HepG2 (cell line): ENCODE measurements around the gene RPL41. TPM values are rescaled to one million over a fixed set of nuclear protein-coding genes. Genes with fewer than 3 reads are reported as not detected.

Source experiments
- AKAP8 ChIP-seq: sonication (generic); formaldehyde crosslinking; IDR thresholded peaks from 2 replicates; pipeline ENCODE4 v1.5.1; 2020; ENCODE audit warnings: mild to moderate bottlenecking, missing genetic modification reagents
- CBFB ChIP-seq: sonication (generic); formaldehyde crosslinking; IDR thresholded peaks from 2 replicates; pipeline ENCODE4 v1.4.0; 2020; ENCODE audit warnings: missing genetic modification reagents
- EZH2 ChIP-seq: conservative IDR thresholded peaks from 2 replicates; pipeline ENCODE4 v1.6.1; 2012; ENCODE audit warnings: mild to moderate bottlenecking, low read depth, low read length, moderate library complexity
- GTF3A ChIP-seq: sonication (generic); formaldehyde crosslinking; conservative IDR thresholded peaks from 2 replicates; pipeline ENCODE4 v1.4.0; 2020; ENCODE audit warnings: mild to moderate bottlenecking, missing genetic modification reagents
- MAFF ChIP-seq: IDR thresholded peaks from 2 replicates; pipeline ENCODE4 v1.6.1; 2011; ENCODE audit warnings: low read depth, low read length, improper control_type of control experiment
- MATR3 ChIP-seq: sonication (generic); formaldehyde crosslinking; IDR thresholded peaks from 2 replicates; pipeline ENCODE4 v1.4.0; 2020; ENCODE audit warnings: missing genetic modification reagents
- MTERF4 ChIP-seq: sonication (generic); formaldehyde crosslinking; IDR thresholded peaks from 2 replicates; pipeline ENCODE4 v1.8.0; 2023; ENCODE audit warnings: mild to moderate bottlenecking, missing genetic modification reagents
- MXD4 ChIP-seq: IDR thresholded peaks from 2 replicates; pipeline ENCODE4 v1.6.1; 2016; ENCODE audit warnings: mild to moderate bottlenecking, missing biosample characterization, missing genetic modification reagents
- PRMT3 ChIP-seq: sonication (generic); formaldehyde crosslinking; IDR thresholded peaks from 2 replicates; pipeline ENCODE4 v1.8.1; 2022; ENCODE audit warnings: low read depth, mild to moderate bottlenecking, moderate library complexity, missing genetic modification reagents, borderline replicate concordance
- REPIN1 ChIP-seq: sonication (generic); formaldehyde crosslinking; IDR thresholded peaks from 2 replicates; pipeline ENCODE4 v1.8.0; 2022; ENCODE audit warnings: missing genetic modification reagents, low read depth, mild to moderate bottlenecking, borderline replicate concordance
- XBP1 ChIP-seq: sonication (generic); formaldehyde crosslinking; IDR thresholded peaks from 2 replicates; pipeline ENCODE4 v1.5.0; 2020; ENCODE audit warnings: missing genetic modification reagents
- ZFYVE20 ChIP-seq: sonication (generic); formaldehyde crosslinking; IDR thresholded peaks from 2 replicates; pipeline ENCODE4 v1.8.0; 2023; ENCODE audit warnings: low read depth, mild to moderate bottlenecking, moderate library complexity, missing genetic modification reagents, borderline replicate concordance
- ZMYM2 ChIP-seq: sonication (generic); formaldehyde crosslinking; IDR thresholded peaks from 2 replicates; pipeline ENCODE4 v1.8.0; 2022; ENCODE audit warnings: mild to moderate bottlenecking, missing genetic modification reagents
- ZNF292 ChIP-seq: sonication (generic); formaldehyde crosslinking; IDR thresholded peaks from 2 replicates; pipeline ENCODE4 v1.8.1; 2022; ENCODE audit warnings: mild to moderate bottlenecking, low read depth, missing genetic modification reagents, borderline replicate concordance
- ZNF367 ChIP-seq: sonication (generic); formaldehyde crosslinking; IDR thresholded peaks from 2 replicates; pipeline ENCODE4 v1.4.0; 2020; ENCODE audit warnings: missing genetic modification reagents, borderline replicate concordance
- ZNF549 ChIP-seq: sonication (generic); formaldehyde crosslinking; IDR thresholded peaks from 2 replicates; pipeline ENCODE4 v1.5.0; 2020; ENCODE audit warnings: missing genetic modification reagents
- polyA plus RNA-seq, 8 experiments: library from polyadenylated mRNA; depleted of rRNA in 3 of 8; stranded (reverse) in 7 of 8; unstranded in 1 of 8; fragments of >200 nt; fragmentation: Illumina TruSeq in 4 of 8; extraction: Trizol in 4 of 8; gene quantifications; 2 replicates each; pipeline versions ENCODE4 v1.2.1 to v1.2.3, GENCODE V29; 2011 to 2016; ENCODE audit warnings: low read depth in 4 of 8, missing spikeins in 1 of 8, mixed read lengths in 1 of 8; ENCODE audit not compliant: insufficient read depth in 1 of 8
- total RNA-seq, 5 experiments: library from RNA; depleted of rRNA; stranded (reverse); fragments of >200 nt; fragmentation: Illumina TruSeq; extraction: Trizol; gene quantifications; 2 replicates each; pipeline ENCODE4 v1.2.3, GENCODE V29; 2016; ENCODE audit warnings: low read depth in 1 of 5
- TF ChIP-seq, protein P1 (sequence below): sonication (generic); formaldehyde crosslinking; IDR thresholded peaks from 2 replicates; pipeline ENCODE4 v1.4.0; 2020; ENCODE audit warnings: missing genetic modification reagents, borderline replicate concordance
- TF ChIP-seq, protein P2 (sequence below): sonication (generic); formaldehyde crosslinking; conservative IDR thresholded peaks from 2 replicates; pipeline ENCODE4 v1.8.1; 2023; ENCODE audit warnings: missing genetic modification reagents
- TF ChIP-seq, protein P3 (sequence below): IDR thresholded peaks from 2 replicates; pipeline ENCODE4 v1.6.1; 2016; ENCODE audit warnings: mild to moderate bottlenecking
- TF ChIP-seq, protein P4 (sequence below): sonication (generic); formaldehyde crosslinking; IDR thresholded peaks from 2 replicates; pipeline ENCODE4 v1.4.0; 2020; ENCODE audit warnings: missing genetic modification reagents, low read depth, mild to moderate bottlenecking, borderline replicate concordance

The RPL41 gene
- total and polyA plus RNA-seq, 2 of the 13 experiments (the other 11 are each of a cell fraction or from before 2014, with no cell fraction given): 4,012 to 7,670 TPM

- TF ChIP-seq, protein P1, sequence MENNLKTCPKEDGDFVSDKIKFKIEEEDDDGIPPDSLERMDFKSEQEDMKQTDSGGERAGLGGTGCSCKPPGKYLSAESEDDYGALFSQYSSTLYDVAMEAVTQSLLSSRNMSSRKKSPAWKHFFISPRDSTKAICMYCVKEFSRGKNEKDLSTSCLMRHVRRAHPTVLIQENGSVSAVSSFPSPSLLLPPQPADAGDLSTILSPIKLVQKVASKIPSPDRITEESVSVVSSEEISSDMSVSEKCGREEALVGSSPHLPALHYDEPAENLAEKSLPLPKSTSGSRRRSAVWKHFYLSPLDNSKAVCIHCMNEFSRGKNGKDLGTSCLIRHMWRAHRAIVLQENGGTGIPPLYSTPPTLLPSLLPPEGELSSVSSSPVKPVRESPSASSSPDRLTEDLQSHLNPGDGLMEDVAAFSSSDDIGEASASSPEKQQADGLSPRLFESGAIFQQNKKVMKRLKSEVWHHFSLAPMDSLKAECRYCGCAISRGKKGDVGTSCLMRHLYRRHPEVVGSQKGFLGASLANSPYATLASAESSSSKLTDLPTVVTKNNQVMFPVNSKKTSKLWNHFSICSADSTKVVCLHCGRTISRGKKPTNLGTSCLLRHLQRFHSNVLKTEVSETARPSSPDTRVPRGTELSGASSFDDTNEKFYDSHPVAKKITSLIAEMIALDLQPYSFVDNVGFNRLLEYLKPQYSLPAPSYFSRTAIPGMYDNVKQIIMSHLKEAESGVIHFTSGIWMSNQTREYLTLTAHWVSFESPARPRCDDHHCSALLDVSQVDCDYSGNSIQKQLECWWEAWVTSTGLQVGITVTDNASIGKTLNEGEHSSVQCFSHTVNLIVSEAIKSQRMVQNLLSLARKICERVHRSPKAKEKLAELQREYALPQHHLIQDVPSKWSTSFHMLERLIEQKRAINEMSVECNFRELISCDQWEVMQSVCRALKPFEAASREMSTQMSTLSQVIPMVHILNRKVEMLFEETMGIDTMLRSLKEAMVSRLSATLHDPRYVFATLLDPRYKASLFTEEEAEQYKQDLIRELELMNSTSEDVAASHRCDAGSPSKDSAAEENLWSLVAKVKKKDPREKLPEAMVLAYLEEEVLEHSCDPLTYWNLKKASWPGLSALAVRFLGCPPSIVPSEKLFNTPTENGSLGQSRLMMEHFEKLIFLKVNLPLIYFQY (CRISPR knock-in tag): peak; percentile 21; the same call in 1 of the 2 replicates
- TF ChIP-seq, protein P2, sequence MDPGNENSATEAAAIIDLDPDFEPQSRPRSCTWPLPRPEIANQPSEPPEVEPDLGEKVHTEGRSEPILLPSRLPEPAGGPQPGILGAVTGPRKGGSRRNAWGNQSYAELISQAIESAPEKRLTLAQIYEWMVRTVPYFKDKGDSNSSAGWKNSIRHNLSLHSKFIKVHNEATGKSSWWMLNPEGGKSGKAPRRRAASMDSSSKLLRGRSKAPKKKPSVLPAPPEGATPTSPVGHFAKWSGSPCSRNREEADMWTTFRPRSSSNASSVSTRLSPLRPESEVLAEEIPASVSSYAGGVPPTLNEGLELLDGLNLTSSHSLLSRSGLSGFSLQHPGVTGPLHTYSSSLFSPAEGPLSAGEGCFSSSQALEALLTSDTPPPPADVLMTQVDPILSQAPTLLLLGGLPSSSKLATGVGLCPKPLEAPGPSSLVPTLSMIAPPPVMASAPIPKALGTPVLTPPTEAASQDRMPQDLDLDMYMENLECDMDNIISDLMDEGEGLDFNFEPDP (CRISPR knock-in tag): no peak
- TF ChIP-seq, protein P3, sequence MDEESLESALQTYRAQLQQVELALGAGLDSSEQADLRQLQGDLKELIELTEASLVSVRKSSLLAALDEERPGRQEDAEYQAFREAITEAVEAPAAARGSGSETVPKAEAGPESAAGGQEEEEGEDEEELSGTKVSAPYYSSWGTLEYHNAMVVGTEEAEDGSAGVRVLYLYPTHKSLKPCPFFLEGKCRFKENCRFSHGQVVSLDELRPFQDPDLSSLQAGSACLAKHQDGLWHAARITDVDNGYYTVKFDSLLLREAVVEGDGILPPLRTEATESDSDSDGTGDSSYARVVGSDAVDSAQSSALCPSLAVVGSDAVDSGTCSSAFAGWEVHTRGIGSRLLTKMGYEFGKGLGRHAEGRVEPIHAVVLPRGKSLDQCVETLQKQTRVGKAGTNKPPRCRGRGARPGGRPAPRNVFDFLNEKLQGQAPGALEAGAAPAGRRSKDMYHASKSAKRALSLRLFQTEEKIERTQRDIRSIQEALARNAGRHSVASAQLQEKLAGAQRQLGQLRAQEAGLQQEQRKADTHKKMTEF (CRISPR knock-in tag): peak; percentile 59; the same call in 1 of the 2 replicates
- TF ChIP-seq MTERF4 (CRISPR knock-in tag) (no peak), PRMT3 (CRISPR knock-in tag) (no peak), MXD4 (CRISPR knock-in tag) (no peak; the same call in 1 of the 2 replicates), EZH2 (no peak), ZMYM2 (CRISPR knock-in tag) (no peak; the same call in 1 of the 2 replicates), MAFF (no peak), ZFYVE20 (0 out of 2 replicates have a peak, but pooled peaks have one; percentile 22), AKAP8 (CRISPR knock-in tag) (no peak), GTF3A (CRISPR knock-in tag) (no peak), ZNF367 (no peak), XBP1 (CRISPR knock-in tag) (no peak), ZNF549 (CRISPR knock-in tag) (no peak), CBFB (no peak), REPIN1 (peak; percentile 64; the same call in 1 of the 2 replicates), ZNF292 (CRISPR knock-in tag) (peak; percentile 55; the same call in 1 of the 2 replicates), MATR3 (CRISPR knock-in tag) (no peak)
- TF ChIP-seq, protein P4, sequence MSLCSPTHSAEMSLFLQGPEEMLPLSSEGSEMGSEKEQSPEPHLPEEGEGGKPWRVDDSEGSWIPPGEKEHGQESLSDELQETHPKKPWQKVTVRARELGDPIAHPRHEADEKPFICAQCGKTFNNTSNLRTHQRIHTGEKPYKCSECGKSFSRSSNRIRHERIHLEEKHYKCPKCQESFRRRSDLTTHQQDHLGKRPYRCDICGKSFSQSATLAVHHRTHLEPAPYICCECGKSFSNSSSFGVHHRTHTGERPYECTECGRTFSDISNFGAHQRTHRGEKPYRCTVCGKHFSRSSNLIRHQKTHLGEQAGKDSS (CRISPR knock-in tag): no peak; the same call in none of the 2 replicates
Observed at GRCh38 chr12:56079723-56080555, 36.5 kb upstream of the RPL41 start, which contains the start of gene ERBB3 (continued).
